Measurements from ENCODE around the gene CNKSR3.
"Not testable (repeated sequence)": the region's sequence is repeated elsewhere in the genome, so short reads cannot be mapped to it uniquely, and the experiment has no call there.

Gene CNKSR3

DNA sequence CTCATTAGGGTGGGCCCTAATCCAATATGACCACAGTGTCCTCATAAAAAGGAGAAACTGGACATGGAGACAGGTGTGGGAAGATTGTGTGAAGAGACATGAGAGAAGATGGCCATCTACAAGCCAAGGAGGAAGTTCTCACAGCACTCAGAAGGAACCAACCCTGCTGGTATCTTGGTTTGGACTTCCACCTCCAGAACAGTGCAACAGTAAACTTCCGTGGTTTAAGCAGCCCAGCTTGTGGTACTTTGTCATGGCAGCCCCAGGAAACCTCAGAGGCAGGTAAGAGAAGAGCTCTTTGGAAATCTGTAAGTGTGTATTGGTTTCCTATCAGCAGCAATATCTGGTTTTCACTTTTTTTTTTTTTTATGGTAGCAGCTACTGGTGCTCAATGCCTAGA, 16.5 kb upstream of the CNKSR3 start:
- DNase-seq: no peak

DNA sequence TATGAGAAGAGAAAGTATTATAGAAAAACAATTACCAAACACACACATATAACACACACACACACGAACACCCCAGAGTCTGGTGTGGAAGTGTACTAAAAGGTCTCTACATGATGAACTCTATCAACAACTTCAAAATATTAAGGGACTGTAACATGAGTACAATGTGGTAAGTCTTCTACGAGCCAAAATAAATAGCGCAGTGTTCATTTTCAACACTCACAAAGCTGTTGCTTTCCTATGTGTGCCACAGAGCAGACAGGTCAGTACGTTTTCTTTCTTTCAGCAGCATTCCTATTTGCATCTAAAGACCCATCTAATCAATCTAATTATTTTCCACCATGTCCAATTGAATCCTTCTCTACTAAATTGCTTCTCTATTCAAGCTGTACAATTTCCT, 12.1 kb upstream of the CNKSR3 start:
- no peak for DNase-seq

DNA sequence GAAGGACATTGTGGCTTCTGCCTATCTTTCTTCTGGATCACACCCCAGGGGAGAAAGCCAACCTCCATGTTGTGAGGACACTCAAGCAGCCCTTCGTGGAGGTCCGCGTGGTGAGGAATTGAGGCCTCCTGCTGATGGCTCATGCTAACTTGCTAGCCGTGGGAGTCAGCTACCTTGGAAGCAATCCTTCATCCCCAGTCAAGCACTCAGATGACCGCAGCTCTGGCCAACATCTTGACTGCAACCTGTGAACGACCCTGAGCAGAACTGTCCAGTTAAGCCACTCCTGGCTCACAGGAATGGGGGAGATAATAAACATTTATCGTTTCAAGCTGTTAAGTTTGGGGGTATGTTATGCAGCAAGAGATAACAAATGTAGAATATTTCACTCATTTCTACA, 10.9 kb upstream of the CNKSR3 start:
- DNase-seq: no peak

DNA sequence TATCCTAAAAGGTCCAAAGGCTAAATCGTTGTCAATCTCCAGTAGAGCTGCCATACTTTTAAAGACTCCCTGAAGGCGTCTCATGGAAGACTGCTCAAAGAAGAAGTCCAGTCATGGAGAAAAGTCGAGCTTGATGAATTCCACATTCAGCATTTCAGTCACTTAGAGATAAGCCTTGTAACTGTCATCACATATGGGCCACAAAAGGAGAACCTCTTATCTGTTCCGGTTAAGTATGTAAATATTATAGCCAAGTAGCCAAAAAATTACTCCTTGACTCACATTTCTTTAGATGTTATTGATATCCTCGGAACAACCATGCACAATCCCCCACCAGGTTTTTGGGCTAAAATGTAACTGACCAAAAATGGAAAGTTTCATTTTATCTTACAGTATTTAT, 9.8 kb upstream of the CNKSR3 start:
- DNase-seq: no peak

DNA sequence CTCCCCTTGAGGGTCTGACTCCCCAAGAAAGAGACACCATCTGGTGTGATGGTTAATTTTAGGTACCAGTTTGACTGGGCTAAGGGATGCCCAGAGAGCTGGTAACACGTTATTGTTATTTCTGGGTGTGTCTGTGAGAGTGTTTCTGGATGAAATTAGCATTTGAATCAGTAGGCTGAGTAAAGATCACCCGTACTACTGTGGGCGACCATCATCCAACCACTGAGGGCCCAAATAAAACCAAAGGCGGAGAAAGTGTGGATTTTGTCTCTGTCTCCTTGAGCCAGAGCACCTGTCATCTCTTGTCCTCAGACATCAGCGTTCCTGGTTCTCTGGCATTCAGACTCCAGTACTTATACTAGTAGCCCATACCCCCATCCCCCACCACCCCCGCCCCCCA, 7.9 kb upstream of the CNKSR3 start:
- no peak for DNase-seq

DNA sequence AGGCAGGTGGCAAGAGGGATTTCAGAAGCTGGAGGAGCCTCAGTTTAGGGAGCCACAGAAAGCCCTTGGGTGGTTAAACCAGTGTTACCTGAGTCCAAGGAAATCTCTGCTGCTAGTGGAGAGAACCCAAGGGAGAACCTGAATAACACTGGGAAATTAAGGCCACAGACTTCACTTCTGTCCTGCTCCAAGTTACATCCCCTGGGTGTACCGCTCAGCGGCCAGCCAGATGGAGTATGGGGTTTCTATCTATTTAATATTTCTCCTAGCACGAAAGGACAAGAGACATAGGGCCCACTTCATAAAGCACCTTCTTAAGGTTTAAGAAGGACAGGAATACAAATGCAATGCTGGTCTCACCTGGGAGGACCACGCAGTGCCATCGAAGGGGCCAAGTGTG, 5.8 kb upstream of the CNKSR3 start:
- no peak for DNase-seq

DNA sequence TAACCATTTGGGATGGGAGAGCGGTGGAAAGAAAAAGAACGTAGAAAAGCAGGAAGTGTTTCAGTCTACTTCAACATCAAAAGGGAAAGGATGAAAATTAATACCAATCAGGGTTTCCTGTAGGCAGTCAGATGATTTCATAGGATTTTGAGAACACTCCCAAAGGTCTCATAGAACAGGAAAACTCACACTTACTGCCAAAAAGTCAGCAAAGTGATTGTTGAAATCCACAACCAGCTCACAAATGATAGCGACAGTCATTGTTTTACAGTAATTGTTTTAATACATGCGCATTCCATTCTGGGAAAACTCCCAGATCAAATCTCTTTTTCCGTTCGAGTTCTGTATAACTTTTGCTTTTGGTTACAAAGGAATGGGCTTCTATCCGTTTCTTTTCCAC, 5.3 kb upstream of the CNKSR3 start:
- no peak for DNase-seq

DNA sequence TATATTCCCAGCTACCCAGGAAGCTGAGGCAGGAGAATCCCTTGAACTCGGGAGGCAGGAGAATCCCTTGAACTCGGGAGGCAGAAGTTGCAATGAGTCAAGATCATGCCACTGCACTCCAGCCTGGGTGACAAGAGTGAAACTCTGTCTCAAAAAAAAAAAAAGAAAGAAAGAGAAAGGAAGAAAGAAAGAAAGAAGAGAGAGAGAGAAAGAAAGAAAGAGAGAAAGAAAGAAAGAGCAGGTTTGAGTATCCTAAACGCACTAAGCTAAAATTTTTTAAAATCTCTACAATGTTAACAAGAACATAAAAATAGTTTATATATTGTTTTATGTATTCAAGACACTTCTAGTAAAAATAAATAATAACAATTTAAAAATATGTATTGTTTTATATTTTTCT, 4.6 kb upstream of the CNKSR3 start:
- not testable (repeated sequence) for DNase-seq

DNA sequence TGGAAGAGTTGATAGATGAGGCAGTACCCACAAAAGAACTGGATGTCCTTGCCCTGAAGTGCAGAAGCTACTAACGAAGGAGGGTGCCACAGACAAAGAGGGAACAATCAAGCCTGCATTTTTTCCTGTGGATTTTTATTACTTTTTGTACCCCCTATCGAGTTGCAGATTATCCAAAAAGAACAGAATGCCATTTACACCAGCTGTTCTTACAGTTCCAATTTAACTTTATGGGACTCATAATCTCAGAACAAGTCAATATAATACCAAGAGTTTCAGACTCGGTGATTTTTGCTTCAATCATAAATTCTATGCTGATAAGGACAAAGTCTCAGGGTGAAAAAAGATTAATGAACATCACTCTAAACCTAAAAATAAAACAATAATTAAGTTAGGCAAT, 4.0 kb upstream of the CNKSR3 start:
- DNase-seq: no peak

DNA sequence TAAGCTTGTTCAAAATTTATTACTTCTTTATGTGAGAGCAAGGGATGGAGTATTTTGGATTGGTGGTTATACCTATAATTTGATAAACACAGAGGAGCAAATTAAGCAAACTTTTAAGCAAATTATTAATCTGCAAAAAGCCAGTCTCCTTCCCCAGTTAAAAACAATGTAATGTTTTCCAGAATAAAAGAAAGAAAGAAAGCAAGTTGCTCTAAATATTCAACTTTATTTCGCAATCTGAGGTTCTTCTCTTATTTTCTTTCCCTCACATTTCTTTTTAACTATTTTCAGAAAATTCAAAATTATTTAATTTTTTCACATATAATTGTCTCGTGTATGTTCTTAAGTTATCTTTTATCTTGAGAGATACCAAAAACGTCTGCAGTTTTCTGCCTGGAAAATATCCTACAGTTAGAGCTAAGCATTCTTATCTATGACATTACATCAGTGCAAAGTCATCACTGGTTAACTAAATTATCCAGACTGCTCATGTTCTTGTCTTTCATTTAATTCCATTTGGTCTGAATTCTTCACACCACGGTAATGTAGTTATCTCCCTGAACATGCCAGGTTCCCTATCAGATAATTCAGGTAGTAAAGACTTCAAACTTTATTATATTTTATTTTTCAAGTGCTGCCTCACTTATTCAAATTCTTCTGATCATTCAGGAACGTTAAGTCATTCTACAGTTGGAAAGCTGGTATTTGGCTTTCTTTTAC, 3.3 kb upstream of the CNKSR3 start:
- no peak for DNase-seq

DNA sequence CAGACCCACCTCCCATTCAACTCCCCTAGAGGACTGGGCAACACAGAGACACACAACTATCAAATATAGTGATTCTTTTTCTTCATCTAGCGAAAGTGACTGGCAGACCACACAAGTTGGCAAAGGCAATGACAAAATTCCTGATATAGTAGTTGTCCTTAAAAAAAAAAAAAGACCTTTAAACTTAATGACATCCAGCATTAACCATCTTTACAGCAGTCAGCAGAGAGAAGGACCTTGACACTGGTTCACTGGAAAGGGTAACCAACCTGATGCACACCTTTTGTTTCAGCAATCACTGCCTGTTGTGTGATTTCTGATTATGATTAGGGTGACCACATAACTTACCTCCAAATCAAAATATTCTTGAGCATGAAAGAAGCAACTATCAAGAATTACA, 1.7 kb upstream of the CNKSR3 start:
- DNase-seq: no peak

DNA sequence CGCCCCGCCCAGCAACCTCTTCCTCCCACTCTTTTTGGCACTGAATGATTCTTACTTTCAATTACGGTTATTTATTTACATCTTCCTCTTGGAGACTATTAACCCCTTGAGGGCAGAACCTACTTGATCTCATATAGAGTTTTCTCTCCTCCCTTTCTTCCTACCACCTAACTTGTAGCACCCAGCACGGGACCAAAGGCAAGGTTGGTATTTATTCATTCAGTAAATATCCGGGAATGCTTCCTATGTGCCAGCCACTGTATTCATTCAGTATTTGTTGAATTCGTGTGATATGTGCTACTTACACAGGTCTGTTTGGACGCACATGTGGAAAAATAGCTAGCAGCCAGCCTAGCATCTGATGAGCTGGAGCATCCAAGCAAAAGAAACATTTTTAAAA, 1.3 kb upstream of the CNKSR3 start:
- DNase-seq: no peak

DNA sequence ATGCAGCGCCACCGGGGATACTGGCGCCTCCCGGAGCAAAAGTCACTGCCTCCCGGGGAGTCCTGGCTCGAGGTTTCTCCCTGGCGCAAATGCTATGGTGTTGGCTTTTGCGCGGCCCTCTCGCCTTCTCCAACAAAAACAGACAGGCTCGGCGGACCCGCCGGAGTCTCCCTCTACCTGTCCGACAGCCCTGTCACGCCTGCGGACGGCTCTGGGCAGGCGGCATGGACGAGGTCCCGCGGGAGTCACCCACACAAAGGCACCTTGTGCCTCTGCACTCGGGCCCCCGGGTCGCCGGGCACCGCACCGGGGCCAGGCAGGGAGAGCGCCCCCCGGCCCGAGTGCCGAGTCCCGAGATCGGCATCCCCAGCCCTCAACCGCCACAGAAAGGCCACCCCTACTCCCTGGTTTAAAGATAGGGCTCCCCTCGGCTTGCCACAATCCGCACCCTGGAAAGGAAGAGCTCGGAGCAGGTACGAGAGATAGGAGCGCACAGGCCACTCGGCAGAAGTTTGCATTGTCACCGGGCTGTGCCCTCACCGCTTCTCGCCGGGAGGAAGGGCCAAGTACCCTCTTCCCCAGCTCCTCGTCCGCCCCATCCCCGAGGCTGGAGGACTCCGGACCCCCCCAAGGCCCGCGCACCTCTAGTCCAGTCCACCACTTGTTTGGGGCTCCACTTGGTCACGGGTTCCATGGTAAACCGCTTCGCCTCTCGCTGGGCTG, 903 bp downstream of the CNKSR3 start:
- no peak for DNase-seq

DNA sequence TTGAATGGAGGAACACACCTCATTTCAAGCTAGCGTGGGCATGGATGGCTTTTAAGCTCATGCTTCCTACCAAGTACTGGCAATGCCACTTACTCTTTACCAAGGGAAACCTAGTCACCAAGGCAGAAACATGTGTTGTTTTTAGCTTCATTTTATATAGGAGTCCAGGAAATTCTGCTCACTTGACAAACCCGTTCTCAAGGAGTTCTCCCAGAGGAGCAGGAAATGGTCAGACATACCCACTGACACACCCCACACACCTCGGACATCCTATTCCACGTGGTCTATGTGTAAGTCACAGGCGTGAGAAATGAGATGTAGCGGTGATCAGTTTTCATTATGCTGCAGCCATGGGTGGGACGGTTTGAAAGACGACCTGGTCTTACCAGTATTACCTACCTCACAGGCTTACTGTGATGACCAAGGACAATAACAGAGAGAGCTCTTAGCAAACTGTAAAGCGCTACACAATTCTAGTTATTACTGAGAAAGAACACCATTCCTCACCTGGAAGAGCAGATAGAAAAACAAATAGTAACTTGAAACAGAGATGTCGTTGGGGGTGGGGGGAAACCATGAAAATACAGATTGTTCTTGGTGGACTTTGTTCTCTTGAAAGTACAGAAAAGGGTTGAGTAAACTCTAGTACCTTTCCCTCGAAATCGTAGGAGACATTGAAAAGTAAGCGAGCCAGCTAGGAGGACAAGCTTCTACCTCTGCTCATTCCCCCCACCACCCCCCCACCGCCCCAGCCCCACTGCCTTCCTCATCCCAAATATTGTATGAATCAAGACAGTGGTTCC, 1.7 kb downstream of the CNKSR3 start:
- DNase-seq: no peak

DNA sequence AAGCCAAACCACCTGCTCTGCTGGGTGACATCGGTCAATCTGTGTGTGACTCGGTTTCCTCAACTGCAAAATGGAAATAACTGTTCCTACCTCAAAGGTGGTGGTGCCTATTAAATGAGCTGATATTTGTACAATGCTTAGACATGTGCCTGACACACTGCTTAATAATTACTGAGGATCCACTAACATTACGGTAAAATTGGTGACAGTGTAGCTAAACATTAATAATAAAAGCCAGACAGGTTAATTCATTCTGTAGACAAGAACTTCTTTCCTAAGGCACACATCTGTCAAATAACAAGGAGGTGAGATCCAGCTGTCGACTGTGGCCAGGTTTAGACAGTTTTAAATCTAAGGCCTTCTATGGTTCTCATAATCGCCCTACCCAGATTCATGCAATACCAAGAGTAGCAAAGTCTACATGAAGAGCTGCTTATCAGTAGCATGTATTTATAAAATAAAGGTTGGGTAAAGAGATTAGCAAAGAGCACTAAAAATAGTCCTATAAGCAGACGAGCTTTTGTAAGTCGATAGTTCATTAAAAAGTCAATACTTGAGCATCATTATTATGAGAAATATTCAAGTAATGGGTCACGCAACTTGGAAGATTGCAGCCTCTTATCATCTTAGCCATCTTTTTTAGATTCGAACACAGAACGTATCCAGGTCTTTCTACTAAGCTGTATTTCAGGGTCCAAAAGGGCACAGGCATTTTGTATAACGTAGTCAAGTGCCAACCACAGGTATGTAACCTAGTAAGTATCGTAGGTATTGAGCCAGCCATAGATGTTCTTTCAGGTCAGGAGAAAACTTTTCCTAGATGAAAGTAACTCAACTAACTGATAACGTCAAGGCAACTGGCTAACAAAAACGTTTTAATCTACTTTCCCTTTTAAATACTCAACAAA, 3.2 kb downstream of the CNKSR3 start:
- no peak for DNase-seq

DNA sequence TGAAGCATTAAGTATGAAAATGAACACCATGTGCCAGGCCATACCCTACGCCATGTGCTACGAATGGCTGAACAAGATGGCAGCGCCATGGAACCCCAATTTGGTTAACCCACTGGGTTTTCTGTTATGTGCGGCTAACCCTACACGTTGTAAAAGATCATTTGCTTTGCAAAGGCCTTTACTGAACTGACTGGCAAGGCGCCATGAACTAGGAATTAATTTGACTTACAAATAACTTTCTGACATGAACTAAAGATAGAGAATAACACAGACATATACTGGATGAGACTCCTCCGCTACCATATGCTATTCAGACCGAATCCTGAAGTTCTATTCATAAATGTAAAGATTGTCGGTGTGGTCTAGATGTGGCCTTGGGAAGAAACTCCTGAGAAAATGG, 3.9 kb downstream of the CNKSR3 start:
- no peak for DNase-seq

DNA sequence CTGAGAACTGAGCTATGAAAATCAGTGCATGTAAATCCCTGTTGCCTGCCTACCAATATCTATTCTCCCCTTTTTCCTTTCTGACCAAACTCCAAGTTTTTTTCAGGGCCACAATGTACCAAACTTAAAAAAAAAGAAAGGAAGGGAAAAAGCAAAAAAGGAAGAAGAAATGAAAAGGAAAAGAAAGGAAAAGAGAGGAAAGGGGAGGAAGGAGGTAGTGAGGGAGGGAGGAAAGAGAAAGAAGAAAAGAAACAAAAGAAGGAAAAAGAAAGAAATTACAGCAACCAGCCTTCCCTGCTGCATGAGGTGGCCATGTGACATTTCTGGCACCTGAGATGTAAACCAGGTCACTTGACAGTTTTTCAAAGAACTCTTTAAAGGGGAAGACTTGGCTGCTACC, 4.4 kb downstream of the CNKSR3 start:
- DNase-seq: no peak

DNA sequence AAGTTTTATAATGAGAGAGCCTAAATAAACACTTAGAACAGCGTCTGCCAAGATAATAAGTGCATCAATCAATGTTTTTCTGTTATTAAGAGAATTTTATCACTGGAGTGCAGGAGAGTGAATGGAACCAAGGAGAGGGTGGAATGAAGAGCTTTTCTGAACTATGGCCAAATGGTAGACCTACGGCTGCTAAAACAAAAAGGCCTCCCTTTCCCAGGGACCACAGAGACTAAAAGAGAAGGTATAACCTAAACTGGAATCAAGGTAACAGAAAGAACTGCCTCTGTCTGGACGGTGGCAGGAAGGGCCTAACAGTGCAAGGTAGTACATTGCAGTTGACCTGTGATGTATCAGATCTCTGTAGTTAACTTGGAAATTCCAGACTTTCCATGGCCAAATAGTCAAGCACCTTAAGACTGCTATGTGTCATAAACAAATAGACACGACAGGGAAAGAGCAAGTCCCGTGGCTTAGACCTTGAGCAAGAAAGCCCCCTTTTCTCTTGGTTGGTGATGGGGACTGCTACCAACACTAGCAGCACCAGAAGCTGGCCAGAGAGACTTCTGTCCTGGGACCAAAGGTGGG, 5.5 kb downstream of the CNKSR3 start:
- no peak for DNase-seq

DNA sequence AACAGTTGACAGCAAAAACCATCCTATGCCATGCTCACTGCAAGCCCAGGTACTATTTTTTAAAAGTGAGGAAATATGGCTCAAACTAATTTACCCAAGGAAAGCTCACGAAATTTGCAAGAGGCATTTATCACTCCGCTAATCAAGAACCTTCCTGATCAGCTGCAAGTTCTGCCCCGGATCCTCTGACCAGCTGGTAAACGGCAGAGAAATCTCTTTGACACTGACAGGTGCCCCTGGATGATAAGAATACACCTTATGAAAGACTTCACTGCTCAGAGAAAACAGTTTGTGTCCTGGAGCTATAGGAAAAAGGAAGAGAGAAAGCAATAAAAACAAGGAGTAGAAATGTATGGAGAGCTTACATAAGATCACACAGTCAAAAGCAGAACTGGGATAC, 6.4 kb downstream of the CNKSR3 start:
- no peak for DNase-seq

DNA sequence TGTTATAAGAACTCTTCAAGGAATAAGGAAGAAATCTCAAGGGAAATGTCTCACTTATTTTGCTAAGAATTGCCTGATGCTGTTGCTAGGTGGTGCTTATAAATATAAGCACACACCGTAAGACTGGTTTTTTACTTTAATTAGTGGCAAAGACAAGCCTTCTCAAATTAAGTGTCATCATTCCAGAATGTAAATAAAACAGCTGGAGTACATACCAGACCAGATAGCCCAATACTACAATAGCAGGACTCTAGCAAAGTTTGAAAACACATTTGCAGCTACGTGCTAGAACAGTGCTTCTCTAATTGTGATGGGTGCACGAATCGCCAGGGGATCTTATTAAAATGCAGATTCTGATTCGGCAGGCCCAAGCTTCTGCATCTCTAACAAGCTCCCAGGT, 6.8 kb downstream of the CNKSR3 start:
- no peak for DNase-seq

DNA sequence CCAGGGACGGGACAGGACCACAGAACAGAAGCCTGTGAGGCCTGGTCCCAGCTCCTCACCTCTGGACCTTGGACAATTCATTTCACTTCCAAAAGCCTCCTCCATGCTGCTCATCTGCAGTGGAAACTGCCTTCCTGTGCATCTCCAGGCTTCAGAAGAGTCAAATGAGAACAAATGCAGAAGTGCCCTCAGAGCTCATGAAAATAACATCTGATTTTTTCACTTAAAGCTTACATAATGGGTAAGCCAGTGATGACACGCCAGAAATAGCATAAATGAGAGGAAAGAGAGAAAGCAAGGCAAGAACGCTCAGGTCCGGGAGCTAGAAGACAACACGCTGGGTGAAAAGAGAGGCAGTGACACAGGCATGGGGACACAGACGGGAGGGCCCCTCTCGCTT, 7.9 kb downstream of the CNKSR3 start:
- no peak for DNase-seq

DNA sequence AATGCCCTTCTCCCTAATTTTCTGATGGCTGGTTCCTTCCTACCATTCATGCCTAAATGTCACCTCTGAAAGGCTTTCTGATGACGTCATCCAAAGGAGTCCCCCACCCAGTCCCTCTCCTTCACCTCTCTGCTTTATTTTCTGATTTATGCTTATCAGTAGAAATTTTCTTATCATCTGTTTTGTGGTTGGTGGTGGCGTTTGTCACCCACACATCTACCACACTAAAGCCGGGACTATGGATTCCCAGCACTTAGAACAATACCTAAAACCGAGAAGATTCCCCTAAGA, 9.0 kb downstream of the CNKSR3 start:
- DNase-seq: no peak
